Activated CD4-positive, alpha-beta T cell treated with anti-CD3 and anti-CD28 coated beads for 1 hour (primary cell): ENCODE results near the gene CCDC12.
"Not testable (repeated sequence)": the region's sequence is repeated elsewhere in the genome, so short reads cannot be mapped to it uniquely, and the experiment has no call there.

ENCODE experiments used
- DNase-seq: peaks from one replicate; pipeline ENCODE4 v3.0.0-alpha.2; 2020

CCDC12 gene

DNA sequence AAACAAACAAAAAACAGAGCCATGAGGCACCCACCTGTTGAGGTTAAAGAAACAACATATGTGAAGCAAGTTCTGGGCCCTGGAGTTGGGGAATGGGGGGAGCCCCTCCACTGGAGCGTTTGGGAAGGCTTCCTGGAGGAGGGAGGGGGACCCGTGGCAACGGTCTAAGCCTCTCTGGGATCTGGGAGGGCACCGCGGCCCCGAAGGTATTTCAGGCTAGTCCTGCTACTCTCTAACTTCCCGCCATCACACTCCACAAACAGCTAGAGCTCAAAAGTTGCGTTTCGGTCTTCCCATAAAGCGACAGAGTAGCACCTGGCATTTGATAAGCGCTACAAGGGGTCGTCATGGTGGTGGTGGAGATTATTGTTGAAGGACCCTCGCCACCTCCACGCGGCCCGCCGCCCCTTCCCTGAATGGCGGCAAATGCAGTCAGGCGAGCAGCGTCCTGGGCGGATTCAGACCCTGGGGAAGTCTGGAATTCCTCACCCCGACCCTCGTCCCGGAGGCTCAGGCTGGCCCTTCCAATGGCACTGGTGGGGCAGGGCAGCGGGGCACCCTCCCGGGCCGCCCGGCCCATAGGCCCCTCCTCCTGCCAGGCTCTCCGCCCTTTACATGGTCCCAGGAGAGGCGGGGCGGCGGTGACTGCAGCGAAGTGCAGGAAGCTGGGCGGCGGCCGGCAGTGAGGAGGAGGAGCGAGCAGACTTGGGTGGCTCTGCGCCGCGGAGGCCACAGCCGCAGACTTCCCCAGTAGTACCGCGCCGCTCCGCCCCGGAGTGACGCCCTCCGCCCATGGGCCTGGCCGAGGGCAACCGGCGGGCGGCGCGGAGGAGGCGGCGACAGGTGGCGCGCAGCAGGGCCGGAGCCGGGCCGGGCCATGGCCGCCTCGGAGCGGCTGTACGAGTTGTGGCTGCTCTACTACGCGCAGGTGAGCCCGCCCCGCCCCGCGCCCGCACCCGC is 2.7 kb upstream of the CCDC12 start, which contains the start of gene NBEAL2:
Gene NBEAL2, plus strand, starts transcription at position 682 of the 960 bp plus-strand sequence. Its CDS starts 196 bp downstream, at position 878.
- peak; percentile 90 for DNase-seq

GRCh38 chr3:46978381-46978780 is 1.8 kb upstream of the CCDC12 start:
- DNase-seq = no peak

DNA sequence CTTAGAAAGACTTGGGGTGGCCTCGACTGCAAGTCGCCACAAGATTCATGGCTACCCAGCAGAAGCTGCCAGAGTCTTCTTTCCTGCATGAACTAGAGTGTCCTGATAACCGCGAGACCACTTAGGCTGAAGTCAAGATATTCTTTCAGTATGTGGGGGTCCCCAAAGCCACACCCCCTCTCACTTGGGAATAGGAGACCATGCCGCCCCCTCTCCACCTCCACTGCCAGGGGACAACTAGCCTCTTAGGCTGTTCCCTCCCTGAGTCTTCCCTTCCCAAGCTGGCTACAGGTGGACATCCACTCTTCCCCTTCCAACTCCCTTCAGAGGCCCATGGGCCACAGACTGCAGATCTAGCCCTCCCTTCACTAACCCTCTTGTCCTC is 1.3 kb upstream of the CCDC12 start:
- DNase-seq = no peak

DNA sequence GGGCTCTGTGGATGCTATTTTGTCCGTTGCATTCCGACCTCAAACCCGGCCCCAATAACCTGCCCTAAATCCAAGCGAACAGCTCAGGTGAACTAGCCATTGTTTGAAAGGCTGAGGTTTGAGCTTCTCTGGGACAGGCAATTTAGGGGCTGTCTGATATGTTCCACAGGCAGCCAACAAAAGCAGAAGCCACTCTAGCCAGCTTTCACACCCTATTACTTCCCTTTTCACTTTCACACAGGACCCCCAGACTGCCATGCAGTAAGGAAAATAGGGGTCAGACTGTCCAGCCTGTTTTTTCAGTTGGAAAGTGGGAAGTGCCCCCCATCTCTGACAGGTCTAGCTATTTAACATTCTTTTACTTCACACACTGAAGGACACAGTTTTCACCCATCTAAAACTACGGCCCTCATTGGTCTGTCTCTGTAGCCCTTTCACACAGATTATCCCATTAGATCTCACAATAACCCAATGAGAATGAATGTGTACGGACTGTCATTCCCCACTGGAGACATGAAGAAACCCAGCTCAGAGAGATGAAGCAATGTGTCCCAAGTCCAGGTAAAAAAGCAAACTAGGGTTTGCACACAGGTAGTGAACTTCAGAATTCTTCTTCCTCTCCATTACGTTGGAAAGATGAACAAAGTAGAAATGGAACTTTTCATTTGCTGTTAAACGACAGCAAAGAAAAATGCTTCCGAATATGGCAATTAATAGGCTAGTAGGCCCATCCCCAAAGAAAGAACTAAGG is 1.9 kb downstream of the CCDC12 start:
- DNase-seq = no peak

- DNase-seq = no peak
Observed at GRCh38 chr3:46972396-46972795, 4.1 kb downstream of the CCDC12 start.

DNA sequence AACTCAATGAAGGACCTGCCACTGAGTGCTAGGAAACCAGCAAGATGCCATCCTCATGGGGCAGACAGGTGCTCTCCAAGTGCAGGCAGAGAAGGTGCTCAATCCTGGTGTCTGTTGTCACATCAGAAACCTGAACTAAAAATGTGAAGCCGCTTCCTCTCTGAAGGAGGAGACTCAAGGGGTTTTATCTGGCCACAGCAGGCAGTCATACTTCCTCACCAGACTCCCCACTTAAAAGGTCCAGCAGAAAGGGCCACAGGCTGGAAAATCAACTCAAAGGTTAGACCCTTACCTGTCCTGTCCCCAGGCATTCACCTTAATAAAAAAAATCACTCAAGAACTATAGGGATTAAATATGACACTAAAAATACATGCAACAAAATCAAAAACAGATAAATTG is 4.8 kb downstream of the CCDC12 start:
- DNase-seq = no peak

- no peak for DNase-seq
Observed at GRCh38 chr3:46971151-46971550, 5.4 kb downstream of the CCDC12 start.

- no peak for DNase-seq
Observed at GRCh38 chr3:46970391-46971091, 6.0 kb downstream of the CCDC12 start.

GRCh38 chr3:46968783-46969428 is 7.6 kb downstream of the CCDC12 start:
- DNase-seq = no peak

DNA sequence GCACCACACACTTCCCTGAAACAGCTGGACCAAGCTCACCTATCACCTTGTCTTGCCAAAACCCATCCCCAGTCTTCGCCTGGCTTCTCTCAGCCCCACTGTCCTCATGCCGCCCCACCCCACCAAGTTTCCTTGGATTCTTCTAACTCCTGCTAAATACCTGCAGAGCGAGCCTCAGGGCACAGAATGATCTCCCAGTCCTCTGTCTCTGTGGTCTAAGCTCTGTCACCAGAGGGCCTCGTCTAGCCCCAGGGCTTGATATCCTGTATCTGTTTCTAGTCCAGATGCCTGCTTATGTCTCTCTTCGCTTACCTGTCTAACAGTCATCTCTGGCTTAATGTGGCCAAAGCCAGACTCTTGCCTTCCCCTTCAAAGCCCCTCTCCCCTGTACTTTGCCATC is 9.7 kb downstream of the CCDC12 start:
- DNase-seq = no peak

DNA sequence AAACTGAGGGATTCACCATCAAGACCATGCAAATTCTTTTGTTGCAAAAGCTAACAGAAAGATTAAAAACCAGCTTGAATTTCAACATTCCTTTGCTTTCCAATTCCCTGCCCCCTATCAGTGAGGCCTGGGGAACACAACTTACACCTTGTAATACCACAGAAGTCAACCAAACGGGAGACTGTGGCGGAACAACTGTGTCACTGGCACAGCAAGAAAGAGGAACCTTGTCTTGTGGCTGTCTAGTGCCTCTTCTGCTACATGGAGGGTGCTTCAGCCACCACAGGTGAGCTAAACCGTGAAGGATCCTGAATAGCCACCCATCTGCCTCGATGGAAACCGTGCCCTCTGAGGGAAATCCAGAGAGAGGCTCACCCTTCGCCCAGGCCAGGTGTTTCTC is 11.4 kb downstream of the CCDC12 start:
- DNase-seq = no peak

DNA sequence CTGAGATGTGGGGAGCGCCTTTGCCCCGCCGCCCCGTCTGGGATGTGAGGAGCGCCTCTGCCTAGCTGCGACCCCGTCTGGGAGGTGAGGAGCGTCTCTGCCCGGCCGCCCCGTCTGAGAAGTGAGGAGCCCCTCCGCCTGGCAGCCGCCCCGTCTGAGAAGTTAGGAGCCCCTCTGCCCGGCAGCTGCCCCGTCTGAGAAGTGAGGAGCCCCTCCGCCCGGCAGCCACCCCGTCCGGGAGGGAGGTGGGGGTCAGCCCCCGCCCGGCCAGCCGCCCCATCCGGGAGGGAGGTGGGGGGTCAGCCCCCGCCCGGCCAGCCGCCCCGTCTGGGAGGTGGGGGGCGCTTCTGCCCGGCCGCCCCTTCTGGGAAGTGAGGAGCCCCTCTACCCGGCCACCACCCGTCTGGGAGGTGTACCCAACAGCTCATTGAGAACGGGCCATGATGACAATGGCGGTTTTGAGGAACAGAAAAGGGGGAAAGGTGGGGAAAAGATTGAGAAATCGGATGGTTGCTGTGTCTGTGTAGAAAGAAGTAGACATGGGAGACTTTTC is 12.4 kb downstream of the CCDC12 start:
- not testable (repeated sequence) for DNase-seq

DNA sequence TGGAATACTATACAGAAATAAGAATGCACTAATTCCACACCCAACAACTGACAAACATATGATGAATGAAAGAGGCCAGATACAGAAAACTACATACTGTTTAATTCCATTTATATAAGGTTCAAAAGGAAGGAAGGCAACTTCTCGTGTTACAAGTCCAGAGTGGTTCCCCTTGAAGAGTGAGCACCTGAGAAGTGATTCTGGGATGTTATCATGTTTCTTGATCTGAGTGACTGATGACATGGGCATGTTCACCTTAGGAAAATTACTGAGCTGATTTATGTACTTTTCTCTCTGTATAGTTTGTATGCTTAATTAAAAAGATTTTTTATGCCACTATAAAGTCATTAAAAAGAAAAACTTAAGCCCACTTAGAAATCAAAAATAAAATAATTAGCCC is 13.6 kb downstream of the CCDC12 start:
- no peak for DNase-seq

DNA sequence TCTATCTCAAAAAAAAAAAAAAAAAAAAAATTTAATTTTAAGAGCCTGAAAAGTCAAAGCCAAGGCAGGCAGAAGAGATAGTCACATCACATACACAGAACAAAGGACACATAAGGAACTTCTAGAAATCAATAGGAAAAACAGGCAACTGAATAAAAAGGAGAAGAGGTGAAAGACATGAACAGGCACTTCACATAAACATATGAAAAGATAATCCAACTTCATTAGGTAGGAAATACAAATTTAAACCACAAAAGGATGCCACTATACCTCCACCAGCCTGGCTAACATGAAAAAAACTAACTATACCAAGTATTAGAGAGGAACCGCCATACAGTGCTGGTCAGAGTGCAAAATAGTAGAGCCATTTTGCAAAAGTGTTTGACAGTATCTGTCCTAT is 14.1 kb downstream of the CCDC12 start:
- no peak for DNase-seq

GRCh38 chr3:46960835-46961234 is 15.7 kb downstream of the CCDC12 start:
- DNase-seq = no peak

DNA sequence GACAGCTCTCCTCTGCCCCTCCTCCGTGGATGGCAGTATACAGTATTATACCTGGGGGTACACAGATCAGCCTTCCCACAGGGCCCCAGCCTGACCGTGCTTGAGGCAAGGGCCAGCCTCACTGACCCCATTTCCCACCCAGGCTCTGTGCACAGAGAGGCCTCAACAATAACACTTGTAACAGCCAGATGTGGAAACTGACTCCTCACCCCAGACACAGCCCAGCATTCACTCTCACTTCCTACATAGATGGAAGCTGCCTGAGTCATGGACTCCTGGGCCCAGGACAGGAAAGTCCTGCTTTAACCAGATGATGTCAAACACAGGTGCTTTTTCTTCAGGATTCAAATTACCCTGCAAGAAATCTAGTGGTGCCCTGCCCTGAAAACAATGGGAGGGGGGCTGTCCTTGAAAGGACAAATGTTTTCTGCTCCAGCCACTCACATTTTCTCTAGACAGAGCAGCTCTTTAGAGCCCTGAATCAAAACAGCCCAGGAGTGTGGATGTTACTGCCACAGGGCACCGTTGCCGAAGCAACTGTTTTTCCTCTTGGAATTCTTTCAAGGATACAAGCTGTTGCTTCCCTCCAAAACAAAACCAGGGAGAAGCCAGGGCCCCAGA is 16.4 kb downstream of the CCDC12 start:
- no peak for DNase-seq

- DNase-seq = no peak
Observed at GRCh38 chr3:46959161-46959511, 17.4 kb downstream of the CCDC12 start.

GRCh38 chr3:46958467-46959160 is 17.9 kb downstream of the CCDC12 start:
- DNase-seq = no peak

DNA sequence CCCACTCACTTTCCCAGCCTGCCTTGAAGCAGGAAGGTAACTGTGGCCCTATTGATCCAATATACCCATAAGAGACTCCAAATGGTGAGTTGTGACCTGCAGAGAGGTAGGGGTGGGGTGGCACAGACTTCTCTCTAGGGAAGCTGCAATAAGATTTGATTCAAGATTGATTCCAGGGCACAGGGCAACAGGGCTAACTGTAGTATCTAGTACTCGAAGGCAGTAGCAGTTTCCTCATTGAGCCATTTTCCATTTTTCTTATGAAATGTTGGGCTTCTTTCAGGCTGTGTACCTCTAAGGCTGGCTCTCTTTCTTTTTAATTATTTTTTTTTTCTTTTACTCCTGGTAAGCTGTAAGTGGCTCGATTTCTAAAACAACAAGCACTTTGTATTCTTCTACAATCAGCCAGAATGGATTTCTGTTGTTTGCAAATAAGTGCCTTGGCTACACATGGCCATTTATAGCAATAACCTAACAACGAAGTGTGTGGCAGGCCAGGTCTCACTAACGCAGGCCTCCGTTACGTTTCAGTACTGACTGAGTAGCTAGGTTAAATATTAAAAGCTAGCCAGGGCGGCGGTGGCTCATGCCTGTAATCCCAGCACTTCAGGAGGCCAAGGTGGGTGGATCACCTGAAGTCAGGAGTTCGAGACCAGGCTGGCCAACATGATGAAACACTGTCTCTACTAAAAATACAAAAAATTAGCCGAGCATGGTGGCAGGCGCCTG is 19.3 kb downstream of the CCDC12 start:
- no peak for DNase-seq

DNA sequence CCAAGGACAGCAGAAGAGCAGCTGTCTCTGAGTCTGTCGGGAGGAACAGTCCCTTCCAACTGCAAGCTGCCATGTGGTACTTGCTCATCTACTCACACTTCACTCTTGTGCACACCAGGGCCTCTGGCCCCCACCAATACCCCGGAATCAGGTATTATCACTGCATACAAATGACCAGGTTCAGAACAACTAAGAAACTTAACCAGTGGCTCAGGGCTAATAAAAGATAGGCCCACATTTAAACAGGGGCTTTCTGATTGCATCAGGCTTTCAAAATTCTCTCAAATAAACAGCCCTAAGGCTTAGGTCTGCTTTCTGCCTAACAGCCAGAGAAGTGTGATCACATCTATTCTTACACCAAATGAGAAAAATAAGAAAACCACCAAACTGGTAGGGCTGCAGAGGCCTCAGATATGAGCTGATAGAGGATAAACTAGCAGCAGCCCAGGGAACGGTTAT is 20.7 kb downstream of the CCDC12 start:
- DNase-seq = no peak

GRCh38 chr3:46955157-46955556 is 21.4 kb downstream of the CCDC12 start:
- no peak for DNase-seq
